NCI-H510A (cell line): ENCODE measurements around the gene CARS1.
A peak's percentile ranks its signal among the peaks of the same experiment; 100 is the strongest.

Experiments used
- DNase-seq: peaks from one replicate; lab custom pipeline; 2025; lab: John Stamatoyannopoulos, UW

Gene CARS1

GRCh38 chr11:3008746-3009336, 48.4 kb downstream of the CARS1 start:
- no peak for DNase-seq

- DNase-seq, result no peak
These were observed 49.7 kb downstream of the CARS1 start for GRCh38 chr11:3007404-3008010.

- DNase-seq, result no peak
These were observed 50.5 kb downstream of the CARS1 start for GRCh38 chr11:3006505-3007260.

- no peak for DNase-seq
These were observed 52.7 kb downstream of the CARS1 start for GRCh38 chr11:3004481-3004880.

- no peak for DNase-seq
These were observed 53.6 kb downstream of the CARS1 start for GRCh38 chr11:3003396-3004231.

GRCh38 chr11:3002871-3003270, 54.4 kb downstream of the CARS1 start:
- DNase-seq, result no peak

GRCh38 chr11:3002351-3002861, 54.8 kb downstream of the CARS1 start:
- DNase-seq, result no peak

- DNase-seq, result no peak
These were observed 55.7 kb downstream of the CARS1 start for GRCh38 chr11:3001496-3001895.

- DNase-seq, result no peak
These were observed 56.9 kb downstream of the CARS1 start for GRCh38 chr11:3000032-3000961.

- no peak for DNase-seq
These were observed 57.7 kb downstream of the CARS1 start for GRCh38 chr11:2999464-2999998.

GRCh38 chr11:2998073-2998850, 59.0 kb downstream of the CARS1 start:
- DNase-seq, result no peak

- DNase-seq, result no peak
These were observed 59.8 kb downstream of the CARS1 start for GRCh38 chr11:2997406-2997805.

GRCh38 chr11:2996976-2997375, 60.2 kb downstream of the CARS1 start:
- DNase-seq, result no peak

- DNase-seq, result no peak
These were observed 61.2 kb downstream of the CARS1 start for GRCh38 chr11:2995893-2996554.

GRCh38 chr11:2995031-2995561, 62.1 kb downstream of the CARS1 start:
- no peak for DNase-seq

- DNase-seq, result no peak
These were observed 62.9 kb downstream of the CARS1 start for GRCh38 chr11:2994336-2994730.

- no peak for DNase-seq
These were observed 64.3 kb downstream of the CARS1 start for GRCh38 chr11:2992997-2993325.

- peak; percentile 87 for DNase-seq
These were observed 64.8 kb downstream of the CARS1 start, which contains the start of gene NAP1L4 for GRCh38 chr11:2992234-2992996. NAP1L4 (minus strand) TSS chr11:2992329; CDS start chr11:2979220, 13,109 bp downstream.
